Measurements from ENCODE around the gene PPP3R1.

PPP3R1 gene

DNA sequence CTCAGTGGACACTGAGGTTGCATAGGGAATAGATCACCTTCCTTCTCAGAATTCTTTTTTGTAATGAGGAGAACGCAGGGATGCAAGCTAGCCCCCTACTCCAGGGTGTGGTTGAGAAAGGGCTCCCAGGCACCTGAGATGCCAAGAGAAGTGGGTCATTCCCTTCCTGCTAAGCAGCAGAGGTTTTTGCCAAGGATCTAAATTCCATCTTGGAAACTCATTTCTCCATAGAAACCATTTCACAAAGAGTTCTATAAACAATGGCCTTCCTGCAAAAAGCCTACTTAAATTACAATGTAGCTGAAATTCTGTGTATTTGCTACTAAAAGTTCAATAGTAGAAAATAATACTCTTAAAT is 3.7 kb upstream of the PPP3R1 start:
- no peak for DNase-seq

DNA sequence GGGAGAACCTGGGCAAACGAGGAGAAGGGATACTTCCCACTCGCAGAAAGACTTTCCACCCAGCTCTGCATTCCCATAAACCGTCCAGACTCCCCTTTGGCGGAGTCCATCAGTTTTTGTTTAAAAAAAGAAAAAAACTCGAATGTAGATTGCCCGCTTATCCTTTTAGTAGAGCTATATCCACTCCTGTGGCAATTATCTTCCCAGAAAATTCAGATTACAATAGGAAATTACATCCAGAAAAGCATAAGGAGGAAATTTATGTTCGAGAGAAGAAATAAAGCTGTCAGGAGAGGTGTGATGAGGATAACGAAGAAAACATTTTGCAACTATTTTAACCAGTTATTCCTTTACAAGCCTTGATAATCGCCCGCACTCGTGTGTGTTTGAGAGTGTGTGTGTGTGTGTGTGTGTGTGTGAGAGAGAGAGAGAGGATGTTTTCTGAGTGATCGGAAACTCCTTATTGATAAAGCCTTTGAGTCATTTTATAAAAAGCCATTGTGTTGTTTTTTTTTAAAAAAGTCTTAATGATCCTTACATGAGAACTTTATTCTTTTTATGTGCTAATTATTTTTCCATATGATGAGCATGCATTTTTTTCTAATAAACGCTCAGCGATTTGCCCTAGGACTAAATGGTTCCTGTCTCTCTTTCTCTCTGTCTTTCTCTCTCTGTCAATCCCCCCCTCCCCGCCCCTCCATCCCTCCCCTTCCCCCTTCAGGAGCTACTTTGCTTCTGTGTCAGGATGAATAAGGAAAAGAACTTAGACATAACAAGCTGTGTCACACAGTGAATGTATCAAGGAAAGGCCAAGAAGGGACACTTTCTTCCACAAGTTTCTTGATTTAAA is 1.1 kb upstream of the PPP3R1 start:
- DNase-seq = no peak

DNA sequence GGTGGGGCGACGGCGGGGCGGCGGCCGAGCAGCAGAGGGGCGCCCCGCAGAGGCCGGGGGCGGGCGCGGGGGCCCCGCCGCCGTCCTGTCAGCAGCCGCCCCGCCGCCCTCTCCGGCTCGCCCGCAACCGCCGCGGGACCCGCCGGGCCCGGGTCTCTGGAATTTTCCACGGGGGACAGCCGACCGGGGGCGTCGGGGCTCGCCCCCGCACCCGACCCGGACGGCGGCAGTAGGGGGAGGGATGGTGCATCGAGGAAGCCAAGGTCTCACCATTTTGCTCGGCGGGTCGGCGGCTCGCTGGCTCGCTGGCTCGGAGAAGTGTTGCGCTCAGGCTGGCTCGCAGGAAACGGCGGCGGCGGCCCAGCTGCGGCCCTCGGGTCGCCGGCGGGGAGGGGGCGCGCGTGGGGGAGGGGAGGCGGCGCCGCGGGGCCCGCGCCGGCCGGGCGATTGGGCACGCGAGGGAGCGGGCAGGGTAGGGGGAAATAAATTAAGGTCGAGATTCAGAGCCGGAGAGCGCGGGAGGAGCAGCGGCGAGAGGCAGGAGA is 405 bp downstream of the PPP3R1 start:
- DNase-seq = no peak

DNA sequence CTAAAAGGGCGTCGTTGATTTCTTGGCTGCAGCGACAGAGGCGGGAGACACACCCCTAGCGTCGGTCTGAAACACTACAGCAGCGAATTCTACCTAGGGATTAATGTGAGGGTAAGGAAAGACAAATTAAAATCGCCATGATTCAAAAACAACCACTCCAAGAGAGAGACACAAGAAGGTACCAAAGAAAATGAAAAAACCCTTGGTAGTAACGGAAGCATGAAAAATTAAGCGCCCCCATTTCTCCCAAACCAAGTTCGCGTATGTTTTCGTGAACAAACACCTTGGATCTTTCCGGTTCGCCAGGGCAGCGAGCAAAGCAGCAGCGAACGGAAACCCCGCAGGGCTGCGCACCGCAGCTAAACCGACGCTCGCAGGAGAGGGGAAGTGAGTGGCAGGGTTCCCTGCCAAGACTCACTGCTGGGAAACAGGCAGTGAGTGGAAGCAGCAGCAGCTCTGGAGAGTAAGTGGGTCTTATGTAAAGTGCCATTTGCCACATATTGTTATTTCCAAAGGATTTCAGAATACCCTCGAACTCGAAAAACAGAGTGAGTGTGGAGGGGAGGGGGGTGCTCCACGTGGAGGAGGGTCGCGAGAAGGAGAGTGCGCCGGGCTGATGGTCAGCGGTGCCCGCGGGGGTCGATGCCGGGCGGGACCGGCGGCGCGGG is 1.0 kb downstream of the PPP3R1 start:
- DNase-seq = peak; percentile 41 to 89

DNA sequence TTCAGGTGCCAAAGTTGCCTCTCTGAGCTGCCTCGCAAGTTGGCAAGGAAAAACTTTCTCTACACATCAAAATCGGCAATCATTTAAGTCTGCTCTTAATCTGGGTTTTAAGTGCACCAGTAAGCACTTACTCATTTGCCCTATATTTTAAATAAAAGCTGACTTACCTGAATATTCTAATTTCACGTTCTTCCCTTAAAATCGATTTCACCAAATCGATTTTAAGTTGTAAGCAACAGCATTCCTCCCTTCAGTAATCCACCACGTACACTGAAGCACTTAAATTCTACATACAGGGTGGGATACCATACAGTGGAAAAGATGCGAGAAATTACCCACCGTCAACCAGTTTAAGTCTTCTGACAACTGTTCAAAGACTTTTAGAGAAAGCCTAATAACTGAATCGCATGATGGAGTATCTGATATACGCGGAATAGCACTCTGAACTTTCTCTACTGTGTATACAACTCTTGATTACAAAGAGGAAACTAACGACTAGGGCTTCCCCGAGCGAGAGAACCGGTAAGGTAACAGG is 1.6 kb downstream of the PPP3R1 start:
- no peak for DNase-seq

DNA sequence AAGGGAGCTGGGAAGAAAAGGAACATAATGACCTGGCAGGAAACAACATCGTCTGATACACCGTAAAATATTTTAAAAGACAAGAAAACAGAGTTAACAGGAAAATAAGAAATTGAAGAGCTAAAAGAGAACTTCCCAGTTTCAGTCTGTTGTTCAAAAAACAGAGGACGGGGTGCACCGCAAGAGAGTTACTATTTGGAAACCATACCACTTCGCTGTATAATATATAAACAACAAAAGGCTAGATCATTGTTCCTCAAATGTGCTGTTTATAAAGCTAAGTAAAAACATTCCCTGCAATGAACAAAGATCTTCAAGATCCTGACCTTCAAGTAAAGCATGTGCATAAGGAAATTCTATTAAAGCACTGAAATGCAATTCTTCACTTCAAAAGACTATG is 2.1 kb downstream of the PPP3R1 start:
- DNase-seq = no peak

DNA sequence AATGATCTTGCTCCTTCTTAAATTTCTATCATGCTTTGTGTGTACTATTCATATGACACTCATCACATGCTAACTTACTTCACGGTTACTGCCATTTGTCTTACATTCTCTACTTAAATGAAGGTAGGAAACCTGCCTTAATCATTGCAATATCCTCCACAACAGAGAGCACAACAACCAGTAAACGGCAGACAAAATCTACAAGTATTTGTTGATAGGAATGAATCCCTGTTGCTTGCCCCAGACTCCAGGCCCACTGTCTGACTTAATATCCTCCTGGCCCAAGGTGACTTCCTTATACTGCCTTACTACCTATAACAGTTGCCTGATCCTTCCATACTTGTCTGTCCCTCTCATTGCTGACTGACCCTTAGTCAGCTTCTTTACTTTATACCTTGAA is 3.5 kb downstream of the PPP3R1 start:
- no peak for DNase-seq

DNA sequence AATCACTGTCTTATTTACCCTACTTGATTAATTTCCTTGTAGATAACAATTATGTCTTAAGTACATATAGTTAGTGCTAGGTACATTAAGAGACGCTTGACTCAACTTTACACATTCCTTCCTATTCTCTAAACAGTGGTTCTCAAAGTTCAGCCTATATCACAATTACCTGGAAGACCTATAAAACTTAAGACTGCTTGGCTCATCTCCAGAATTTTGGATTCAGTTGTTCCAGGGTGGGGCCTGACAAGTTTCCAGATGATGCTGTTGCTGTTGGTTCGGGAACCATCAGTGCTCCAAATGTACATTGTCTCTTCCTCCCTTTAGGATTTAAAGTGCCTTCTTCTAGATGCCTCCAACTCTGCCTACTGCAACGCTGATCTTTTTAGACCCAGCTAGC is 4.0 kb downstream of the PPP3R1 start:
- DNase-seq = no peak

DNA sequence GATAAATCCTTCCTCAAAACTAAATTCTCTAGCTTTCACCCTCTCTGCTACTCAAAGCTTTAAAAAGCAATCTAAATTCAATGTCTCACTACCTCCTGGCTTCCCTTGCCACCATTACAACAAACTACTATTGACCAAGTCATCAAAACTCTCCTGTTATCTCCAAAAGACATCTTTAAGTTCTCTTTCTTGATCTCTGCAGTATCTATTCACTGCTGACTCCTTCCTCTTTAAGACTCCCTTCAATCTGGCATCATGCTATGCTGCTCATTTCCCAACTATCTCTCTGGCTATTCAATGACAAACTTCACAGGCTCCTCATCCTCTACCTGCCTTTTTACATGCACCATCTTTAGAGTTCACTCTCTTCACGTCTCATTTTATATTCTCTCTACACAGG is 5.9 kb downstream of the PPP3R1 start:
- no peak for DNase-seq

DNA sequence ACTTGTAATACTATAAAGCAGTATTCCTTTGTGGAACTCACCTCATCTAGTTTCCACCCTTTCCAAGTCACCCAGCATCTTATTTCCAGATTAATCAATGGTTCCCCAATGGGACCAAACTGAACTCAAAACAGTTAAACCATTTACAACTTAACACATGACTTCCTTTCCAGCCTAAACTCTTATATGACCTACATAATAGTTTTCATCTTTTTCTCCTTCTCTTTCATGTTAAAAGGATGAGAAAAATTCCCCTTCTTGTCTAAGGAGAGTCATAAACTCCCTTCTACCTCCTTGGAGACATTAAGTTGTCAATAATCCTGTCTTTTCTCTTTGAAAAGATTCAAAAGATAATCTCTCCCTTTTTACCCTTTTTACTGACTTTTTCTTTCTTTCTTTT is 6.7 kb downstream of the PPP3R1 start:
- no peak for DNase-seq

DNA sequence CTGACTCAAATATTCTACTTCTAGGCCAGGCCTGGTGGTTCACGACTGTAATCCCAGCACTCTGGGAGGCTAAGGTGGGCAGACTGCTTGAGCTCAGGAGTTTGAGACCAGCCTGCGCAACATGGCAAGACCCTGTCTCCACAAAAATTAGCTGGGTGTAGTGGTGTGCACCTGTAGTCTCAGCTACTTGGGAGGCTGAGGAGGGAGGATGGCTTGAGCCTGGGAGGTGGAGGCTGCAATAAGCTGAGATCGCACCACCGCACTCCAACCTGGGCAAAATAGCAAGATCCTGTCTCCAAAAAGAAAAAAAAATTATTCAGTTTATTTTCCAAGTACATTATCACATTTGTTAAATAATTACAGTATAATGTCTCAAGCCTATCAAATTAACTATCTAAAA is 7.3 kb downstream of the PPP3R1 start:
- DNase-seq = no peak

DNA sequence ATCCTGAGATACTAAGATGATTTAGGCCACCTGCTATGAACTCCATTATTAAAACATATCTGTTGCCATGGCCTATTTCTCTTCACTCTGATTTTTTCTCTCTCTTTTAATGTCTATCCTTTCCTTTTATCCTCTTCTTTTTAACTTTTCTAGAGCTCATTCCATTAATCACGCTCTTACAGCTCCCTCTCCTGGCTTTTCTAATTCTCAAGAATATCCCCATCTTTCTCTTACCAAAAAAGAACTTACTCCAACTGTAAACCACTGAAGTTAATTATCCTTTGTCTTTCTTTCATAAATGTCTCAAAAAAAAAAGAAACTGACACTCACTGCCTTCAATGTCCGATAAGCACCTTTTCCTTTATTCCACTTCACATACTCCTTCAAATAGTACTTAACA is 7.9 kb downstream of the PPP3R1 start:
- no peak for DNase-seq

DNA sequence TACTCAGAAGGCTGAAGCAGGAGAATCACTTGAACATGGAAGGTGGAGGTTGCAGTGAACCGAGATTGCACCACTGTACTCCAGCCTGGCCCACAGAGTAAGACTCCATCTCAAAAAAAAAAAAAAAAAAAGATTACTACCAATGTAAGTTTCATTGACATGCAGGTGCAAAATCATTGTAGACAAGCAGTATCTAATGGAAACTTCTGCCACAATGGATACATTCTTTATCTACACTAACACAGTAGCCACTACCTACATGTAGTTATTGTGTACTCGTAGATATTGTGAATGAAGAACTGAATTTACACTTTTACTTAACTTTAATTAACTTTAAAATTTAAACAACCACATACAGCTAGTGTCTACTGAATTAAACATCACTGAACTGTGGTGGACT is 10.6 kb downstream of the PPP3R1 start:
- DNase-seq = no peak

DNA sequence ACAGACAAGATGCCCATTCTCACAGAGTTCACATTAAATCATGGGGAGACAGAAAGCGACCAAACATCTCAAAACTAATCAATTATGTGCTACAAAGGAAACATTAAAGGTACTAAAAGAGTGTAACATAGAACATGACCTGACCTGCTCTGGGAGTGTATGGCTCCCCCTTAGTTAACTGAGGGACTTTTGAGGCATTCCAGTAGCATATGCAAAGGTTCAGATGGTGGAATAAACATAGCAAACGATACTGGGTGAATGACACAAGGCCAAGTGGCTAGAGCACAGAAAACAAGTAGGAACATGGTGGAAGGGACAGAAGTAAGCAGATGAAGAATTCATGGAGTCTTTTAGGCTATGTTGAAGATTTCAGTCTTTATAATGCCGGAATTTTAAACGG is 11.9 kb downstream of the PPP3R1 start:
- DNase-seq = no peak

DNA sequence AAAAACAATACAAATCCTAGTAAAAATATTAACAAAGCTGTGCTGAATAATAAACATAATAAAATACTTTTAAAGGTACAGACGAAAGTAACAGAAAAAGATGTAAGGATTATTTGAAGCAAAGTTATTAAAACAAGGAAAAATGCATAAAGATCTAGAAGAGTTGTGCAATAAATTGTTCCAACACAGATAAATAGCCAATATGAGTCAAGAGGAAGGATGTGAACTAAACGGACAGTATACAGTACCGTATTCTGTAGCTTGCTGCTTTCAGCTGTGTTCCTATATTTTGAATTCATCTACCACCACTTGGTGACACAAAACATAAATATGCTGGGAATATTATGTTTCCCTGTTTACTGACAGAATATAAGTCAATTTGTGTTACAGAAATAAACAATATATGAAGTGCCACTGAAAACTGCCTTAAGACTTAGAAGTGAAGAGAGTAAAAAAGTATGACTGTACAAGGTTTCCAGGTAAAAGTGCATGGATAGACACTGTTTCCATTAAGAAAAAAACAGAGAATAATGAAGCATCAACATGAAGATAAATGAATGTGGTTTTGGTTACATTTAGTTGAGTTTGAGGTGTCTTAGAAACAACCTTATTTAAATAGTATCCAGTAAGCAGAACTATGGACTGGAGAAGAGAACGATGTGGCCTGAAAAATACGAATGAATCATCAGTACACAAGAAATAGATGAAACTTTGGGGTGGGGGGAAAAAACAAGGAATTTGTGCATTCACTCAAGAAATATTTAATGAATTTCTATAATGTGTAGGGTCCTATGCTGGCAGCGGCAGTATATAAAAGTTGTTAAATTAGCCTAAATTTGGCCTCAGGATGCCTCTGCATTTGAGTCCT is 13.1 kb downstream of the PPP3R1 start:
- DNase-seq = no peak

DNA sequence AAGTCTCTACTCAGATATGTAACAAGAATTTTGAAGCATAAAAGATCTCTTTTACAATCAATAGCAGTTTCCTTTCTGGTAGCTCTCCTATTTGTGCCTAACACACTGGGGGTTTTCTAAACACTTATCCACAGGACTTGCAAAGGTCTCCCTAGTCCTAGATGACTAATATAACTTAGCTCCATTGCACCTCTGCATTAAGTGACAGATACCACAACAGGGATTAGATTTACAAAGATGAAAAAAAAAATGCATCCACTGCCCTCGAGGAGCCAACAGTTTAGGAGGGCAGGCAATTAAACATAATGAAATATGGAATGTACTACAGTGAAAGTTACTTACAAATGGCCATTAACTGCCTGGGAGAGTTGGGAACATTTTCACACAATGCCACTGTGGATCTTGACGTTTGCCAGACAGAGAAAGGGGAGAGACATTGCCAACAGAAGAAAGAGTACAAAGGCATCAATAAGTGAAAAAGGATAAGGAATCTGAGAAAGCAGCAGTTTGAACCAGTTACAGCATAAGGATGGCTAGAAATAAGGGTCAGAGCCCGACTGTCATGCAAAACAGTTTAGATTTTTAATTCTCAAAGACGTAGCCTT is 14.3 kb downstream of the PPP3R1 start:
- no peak for DNase-seq

DNA sequence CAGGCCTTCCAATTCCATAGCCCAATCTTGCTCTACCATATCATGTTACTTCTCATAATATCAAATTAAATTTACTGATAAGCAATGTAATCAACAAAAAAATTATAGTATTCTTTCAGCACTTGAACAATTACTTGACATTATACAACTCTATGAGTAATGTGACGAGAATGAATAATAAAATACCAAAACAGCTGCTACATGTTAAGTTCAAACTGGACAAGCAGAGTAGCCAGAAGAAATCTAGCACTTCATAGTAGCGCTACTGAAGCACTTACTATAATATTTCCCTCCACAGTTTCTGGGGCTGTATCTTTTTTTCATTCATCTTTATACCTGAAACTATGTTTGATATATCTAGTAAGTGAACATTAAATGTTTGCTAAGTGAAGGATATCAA is 14.9 kb downstream of the PPP3R1 start:
- DNase-seq = no peak

DNA sequence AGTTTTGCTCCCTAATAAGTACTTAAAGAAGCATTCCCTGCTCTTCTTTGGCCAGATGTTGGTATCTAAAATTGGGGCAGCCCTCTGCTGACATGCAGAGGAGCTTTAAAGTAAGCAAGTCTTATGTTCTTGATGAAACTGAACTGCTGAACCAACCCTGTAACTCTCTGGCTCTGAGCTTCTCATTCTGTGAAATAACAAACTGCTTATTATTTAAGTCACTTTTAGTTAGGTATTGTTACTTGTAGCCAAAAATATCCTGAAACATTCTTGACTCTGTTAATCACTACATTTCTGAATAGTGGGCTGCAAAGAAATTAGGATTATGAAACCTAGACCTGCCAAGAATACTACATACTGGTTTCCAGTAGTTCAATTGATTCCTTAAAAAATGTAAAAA is 15.5 kb downstream of the PPP3R1 start:
- no peak for DNase-seq

DNA sequence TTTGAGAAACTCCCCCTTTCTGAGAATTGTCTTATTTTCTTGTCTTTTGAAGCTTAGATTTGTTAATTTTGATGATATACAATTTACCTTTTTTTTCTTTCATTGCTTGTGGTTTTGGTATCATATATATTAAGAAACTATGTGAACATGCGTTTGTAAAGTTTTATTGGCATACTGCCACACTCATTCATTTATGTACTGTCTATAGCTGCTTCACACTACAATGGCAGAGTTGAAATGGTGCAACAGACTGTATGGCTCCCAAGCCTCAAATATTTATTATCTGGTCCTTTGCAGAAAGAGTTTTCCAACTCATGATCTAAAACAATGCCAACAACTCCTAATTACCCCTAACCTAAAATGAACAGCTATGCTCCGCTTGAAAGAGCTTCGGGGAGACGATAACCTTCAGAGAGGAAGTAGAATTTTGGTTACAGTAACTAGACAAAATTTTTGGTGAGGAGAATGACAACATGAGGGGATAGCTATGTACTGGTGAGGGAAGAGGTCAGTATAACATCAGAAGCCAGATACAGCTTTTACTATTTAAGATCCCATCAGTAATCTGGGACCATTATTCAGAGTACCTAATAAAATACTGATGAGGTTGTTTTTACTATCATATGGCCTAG is 16.1 kb downstream of the PPP3R1 start:
- DNase-seq = no peak

DNA sequence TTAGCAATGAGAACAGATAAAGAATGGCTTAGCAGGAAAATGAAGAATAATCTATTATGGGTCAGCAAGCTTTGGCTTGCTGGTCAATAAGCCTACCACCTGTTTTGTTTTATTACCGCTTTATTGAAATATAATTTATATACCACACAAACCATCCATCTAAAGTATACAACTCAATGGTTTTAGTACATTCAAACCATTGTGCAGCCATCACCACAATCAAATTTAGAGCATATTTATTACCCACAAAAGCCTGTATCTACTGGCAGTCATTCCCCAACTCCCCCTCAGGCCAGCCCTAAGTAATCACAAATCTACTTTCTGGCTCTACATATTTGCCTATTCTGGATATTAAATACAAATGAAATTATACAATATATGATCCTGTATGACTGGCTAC is 17.2 kb downstream of the PPP3R1 start:
- DNase-seq = no peak

DNA sequence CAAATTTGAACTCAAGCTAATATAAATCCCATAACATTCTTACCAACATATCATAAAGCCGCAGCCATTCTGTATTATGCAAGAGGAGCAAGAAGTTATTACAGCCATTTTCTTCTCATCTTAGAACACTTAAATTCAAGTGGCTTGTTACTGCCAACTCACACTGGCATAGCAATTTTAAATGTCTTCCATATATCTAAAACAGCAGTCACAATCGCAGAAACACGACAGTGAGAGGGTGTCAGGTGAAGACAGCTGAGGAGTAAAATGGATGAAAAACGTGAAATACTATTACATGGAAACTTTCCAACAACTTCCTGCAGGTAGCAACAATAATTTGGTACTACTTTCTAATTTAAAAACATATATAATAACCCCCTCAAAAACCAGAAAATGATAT is 17.9 kb downstream of the PPP3R1 start:
- no peak for DNase-seq

DNA sequence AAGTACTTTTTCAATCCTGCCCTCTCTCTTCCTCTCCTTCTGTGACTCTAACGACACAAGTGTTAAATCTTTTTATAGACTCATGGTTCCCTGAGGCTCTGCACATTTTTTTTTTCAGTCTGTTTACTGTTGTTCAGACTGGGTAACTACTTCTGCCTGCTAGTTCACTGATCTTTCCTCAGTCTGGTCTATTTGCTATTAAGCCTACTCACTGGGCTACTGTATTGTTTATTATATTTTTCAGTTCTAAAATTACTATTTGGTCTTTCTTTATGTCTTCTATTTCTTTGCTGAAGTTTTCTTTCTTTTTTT is 21.3 kb downstream of the PPP3R1 start:
- no peak for DNase-seq

All from SW 1271 (cell line).